HG03045 (cell line): Measurements from ENCODE around the gene CWC15.
"Not testable (repeated sequence)": the region's sequence is repeated elsewhere in the genome, so short reads cannot be mapped to it uniquely, and the experiment has no call there.

Experiments used
- ATAC-seq: cut with Tn5 transposase; IDR thresholded peaks from one replicate; pipeline ENCODE4 v1.9.1; 2021; ENCODE audit warnings: mild to moderate bottlenecking, moderate library complexity; ENCODE audit not compliant: unreplicated experiment

CWC15 gene

DNA sequence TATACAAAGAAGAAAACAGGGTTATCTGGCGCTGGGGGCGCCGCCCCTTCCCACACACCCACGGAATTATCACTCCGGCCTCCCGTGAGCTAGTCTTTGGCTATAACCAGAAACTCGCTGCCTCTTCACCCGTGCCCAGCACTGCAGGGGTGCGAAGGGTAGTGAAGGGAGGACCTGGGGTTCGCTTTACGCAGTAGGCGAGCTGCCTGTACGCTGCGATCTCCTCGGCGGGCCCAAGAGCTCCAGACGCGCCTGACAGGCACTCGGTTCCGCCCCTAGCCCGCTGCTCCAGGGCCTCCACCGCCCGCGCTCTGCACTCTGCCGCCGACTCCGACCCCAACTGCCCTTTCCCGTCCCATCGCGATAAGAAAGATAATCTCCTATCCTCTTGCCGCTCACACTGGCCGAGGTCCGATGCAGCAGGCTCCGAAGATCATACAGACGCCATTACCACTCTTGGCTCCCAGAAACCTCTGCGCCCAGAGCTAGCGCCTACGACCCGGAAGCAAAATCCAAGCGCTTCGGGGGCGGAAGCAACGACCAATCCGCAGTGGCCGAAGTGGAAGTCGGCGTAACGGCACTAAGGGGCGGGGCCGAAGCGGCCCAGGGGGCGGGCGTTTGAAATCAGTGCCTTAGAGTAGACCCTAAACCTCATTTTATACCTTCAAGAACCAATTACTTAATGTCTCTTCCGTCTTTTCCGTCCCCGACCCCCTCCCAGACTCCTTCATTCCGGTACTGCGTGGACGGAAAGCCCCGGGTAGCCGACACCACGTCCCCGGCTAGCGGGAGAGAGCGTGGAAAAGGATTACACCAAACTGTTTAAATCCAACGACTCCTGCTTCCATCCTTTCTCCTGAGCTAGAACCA, at the start of gene CWC15, which contains the start of gene KDM4D:
CWC15 (minus strand) TSS at position 458 of the 870 bp plus-strand sequence. CDS start 1,371 bp downstream, outside the sequence.
KDM4D (plus strand) TSS at position 611 of the 870 bp plus-strand sequence. CDS start 23,664 bp downstream, outside the sequence.
- ATAC-seq = peak; percentile 100

DNA sequence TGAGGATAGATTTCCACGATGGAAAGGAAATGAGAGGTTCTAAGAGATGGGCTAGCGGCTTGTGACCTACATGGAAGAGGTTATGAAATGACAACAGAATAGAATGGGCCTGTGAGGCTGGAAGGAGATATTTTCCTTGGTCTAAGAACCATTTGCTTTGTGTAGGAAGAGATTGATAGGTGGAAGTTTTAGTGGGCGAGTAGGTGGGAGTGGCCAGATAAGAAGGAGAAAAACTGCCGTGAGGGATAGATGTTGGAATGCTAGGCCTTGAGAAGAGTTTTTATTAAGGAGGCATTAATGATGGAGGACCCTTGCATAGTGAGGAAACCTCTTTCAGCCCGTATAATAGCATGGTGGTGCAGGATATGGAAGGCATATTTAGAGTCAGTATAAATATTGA, 48.1 kb upstream of the CWC15 start:
- ATAC-seq = not testable (repeated sequence)

DNA sequence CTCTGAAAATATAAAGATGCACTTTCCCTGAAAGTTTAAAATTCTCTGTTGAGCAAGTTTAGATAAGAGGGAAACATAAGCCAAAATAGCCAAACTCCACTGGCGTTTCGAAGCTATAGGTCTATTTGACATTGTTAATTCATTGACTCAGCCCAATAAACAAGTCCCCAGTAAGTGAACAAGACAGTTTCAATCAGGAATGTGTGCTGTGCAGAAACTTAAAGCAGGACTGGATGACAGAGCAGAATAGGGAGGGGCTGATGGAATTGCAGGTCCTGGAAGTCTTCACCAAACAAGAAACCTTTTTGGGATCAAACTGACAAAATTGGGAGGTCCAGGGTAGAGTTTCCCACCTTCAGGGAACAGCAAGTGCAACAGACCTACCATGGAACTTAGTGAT, 42.8 kb upstream of the CWC15 start:
- ATAC-seq = no peak

DNA sequence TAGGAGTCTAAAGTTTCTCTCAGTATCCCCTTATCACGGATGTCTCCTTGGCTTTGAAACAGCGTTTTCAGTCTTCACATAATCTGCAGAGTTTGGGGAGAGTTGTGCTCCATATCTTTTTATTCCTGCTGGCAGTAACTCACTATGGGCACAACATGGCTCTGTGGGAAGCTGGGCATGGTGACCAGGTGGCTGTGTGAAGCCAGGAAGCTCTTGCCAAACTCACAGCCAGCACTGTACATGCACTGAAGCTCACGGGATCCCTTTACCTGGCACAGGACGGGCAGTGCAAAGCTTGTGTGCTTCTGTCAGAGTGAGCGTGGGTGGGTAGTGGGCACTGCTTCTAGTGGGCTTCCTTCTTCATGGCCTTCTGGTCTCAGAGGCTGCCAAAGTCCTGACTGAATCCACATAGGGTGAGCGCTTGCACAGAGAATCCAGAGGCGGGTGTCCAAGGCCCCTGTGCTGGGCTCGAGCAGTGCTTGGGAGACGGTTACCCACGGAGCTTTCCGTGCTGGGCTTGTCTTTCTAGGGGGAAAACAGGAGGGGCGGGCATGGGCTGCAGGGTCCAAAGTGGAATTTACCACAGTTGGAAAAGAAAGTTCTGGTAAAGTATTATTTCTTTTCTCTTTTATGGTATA, 40.9 kb upstream of the CWC15 start:
- no peak for ATAC-seq

DNA sequence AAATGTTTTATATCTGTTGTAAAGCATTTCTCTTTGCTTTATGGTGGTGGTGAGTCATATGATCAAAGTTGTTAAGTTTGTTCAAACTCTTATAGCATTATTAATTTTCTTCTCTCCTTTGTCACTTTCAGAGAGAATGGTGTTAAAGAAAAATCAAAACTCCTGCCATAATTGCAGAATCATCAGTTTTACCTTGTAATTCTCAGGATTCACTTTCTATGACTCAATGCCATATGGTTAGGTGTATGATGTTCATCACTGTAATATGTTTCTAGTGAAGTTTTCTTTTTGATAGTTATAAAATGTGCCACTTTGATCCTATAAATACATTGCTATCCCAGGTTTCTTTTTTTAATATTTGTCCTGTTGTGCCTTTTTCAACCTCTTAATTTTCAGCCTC, 38.0 kb upstream of the CWC15 start:
- no peak for ATAC-seq

DNA sequence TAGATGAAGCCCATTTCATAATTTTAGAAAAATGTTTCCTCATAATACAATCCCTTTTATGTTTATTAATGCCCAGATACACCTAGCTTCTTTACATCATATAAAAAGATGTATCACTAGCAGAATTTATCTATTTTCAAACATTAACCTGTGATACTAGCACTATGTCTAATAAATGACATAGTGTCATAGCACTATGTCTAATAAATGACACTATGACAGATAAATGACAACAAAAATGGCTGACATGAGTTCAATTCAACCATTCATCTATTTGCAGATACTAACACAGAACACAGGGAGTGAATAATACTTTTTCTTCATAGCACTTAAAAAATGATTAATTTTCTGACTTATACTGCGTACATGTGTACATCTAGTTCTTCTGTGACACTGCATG, 32.3 kb upstream of the CWC15 start:
- no peak for ATAC-seq

DNA sequence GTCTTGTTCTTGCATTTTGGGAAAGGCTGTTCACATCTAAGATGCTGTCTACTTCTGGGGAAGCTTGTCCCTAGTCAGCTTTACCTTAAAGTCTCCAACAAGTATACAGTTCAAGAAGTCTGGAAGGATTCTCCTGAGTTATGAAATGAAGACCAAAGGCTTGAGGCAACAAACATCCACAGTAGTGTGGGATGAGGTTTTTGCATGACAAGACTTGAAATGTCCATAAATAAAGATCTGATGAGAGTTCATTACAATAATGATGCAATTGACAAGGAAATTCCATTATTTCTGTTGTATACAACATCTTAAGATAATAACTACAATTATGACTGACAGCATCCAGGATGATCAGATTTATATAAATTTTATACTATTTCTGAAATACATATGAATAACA, 30.4 kb upstream of the CWC15 start:
- ATAC-seq = no peak

DNA sequence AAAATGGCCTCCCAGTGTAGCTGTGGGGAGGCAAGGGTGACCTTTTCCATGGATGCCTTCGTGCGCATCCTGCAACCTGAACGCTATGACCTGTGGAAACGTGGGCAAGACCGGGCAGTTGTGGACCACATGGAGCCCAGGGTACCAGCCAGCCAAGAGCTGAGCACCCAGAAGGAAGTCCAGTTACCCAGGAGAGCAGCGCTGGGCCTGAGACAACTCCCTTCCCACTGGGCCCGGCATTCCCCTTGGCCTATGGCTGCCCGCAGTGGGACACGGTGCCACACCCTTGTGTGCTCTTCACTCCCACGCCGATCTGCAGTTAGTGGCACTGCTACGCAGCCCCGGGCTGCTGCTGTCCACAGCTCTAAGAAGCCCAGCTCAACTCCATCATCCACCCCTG, 24.9 kb upstream of the CWC15 start:
- ATAC-seq = no peak

DNA sequence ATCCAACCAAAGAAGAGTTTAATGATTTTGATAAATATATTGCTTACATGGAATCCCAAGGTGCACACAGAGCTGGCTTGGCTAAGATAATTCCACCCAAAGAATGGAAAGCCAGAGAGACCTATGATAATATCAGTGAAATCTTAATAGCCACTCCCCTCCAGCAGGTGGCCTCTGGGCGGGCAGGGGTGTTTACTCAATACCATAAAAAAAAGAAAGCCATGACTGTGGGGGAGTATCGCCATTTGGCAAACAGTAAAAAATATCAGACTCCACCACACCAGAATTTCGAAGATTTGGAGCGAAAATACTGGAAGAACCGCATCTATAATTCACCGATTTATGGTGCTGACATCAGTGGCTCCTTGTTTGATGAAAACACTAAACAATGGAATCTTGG, 24.1 kb upstream of the CWC15 start:
- ATAC-seq = no peak

DNA sequence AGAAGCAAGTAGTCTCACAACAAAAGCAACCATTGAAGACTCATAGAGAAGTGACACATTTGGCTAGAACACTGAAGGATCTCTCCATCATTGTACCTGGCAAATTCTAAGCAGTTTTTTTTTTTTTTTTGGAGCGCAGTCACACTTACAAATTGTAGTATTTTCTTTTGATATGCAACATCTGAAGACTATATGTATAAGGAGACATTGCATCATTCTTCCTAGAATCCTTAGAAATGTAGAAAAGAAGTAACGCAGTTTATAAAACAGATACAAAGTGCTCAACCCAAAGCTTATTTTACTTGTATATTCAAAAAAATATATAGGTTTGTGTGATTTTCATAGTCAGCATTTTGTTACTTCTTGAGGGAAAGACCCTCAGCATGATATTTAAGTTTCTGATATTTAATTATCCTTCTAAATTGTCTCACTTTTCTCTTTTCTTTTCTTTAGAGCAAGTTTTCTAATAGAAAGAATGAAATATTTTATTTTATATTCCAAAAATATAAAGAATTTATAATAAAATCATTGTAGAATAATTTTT, 20.1 kb upstream of the CWC15 start:
- ATAC-seq = no peak

DNA sequence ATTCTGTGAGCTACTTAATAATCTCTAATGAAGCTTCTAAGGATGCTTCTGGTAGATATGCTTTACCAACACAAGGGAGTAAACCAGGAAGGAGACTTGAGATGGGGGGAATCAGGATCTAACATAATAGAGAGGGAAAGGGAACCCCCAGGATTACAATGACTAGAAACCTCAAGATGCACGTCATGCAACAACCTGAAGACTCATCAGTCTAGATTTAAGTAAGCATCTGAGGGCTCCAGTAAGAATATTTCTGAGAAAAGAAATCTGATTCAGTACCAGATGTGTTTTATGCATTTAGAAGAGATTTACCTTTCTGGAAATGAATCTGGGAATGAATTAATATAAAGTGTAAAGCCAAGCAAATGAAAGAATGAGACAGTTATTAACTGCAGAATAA, 15.4 kb upstream of the CWC15 start:
- ATAC-seq = no peak

DNA sequence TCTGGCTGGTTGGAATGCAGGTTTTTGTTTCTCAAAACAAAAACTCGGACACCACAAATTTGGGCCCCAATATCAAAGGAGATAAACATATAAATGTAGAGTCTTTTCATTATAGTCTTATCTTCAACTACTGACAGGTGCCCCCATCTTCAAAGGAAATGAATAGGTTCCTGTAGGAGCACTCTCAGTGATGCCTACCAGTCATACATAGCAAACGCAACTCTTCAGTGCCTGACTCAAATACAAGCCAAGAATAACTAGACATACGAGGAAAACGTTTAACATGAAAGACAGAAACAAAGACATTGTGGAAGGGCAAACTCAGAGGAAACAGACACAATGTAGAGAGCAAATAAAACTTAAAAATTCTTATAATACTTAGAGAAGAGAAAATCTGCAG, 14.0 kb upstream of the CWC15 start:
- no peak for ATAC-seq

DNA sequence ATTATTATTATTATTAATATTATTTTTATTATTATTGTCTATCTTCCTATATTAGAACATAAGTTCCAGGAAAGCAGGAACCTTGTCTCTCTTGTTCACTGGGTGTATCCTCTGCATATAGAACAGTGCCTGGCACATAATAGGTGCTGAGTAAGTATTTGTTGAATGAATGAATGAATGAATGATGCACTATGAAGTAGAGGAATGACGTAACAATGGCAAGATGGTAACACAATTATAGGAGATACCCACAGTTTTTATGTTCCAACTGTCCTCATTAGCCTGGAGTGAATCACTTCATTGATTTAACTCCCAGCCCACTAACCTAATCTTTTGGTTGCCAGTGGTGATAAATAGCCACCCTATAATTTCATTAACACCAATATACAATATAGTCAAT, 2.2 kb upstream of the CWC15 start:
- no peak for ATAC-seq

DNA sequence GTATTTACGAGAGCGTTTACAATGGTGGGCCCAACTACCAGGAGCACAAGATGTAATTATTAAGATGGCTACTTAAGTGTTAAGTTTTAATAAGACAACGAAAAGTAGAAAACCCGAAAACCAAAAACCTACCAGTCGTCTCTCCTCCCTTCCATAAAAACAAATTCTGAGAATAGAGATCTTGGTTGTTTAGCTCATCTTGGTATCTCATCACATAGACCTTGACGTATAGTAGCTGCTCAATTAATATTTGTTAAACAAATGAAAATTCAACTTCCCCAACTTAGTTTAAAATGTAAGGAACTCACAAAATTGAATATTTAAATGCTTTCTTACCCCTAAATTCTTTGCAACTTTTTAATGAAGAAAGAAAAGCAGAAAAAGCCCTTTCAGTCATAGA, 822 bp upstream of the CWC15 start:
- ATAC-seq = no peak

DNA sequence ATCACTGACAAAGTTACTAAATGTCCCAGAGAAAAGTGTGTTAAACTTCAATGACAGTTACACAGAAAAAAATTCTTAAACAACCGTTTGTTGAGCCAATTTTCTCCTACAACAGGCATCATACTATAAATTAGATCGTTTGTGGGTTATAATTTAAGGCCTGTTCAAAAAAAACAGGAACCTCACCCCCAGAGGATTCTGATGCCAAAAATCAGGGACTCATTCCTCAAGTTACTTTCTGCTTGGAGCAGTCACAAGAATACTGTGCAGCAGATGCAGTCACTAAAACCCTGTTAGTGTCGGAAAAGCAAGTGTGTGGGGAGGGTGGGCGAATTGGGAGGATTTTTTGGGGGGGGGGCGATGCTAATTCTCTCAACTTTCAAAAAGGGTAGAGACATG, 657 bp downstream of the CWC15 start:
- ATAC-seq = no peak

DNA sequence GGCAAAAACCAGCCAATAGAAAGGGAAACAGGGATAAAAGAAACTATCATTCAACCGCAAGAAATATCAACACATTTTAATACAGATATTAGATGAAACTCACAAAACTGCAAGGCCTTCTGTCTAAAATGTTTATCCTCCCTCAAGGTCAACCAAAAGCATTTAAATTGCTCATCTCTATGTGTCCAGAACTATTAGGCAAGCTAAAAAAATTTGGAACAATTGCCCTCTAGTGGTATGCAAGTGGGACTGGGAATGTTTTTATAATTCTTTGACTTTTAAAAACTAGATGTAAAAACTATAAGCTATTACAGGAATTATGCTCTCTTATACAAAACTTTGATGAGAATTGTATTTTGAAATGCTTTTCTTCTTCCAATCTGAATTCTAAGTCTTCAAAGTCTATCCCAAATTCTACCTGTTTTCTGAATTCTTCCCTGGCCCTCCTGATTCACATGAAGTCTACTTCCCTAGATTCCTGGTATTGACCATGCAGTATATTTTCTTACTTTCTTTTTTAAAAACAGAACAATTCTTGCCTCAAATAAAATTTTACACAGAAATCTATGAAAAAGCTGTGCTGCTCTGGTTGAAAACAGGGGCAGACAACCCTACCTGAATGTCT, 4.9 kb downstream of the CWC15 start:
- ATAC-seq = no peak

DNA sequence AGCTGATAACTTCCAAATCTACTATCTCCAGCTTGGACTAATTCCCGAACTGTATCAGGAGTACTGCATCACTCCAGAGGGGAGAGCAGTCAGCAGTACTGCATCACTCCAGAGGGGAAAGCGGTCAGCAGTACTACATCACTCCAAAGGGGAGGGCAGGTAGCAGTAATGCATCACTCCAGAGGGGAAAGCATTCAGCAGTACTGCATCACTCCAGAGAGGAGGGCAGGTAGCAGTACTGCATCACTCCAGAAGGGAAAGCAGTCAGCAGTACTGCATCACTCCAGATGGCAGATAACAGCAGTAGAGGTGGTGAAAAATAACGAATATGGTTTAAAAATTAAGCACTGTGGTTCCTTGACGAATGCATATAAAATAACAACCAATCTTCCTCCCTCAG, 8.4 kb downstream of the CWC15 start:
- ATAC-seq = no peak

DNA sequence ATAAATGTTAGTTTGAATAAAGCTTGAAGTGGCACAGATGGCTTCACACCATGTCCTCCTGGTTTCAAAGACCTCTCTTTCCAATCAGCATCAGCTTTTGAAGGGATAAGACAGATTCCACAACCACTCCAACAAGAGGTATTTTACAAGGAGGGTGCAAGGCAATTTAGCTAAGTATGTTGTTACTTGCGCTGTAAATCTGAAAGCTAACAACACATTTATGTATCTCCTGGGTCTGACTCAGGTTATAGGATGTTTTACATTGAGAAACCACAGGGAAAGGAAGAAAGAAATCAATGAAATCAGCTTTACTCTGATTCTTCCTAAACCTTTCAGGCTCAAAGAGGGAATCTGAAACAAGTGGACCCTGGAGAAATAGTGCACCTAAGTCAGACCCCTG, 12.1 kb downstream of the CWC15 start:
- no peak for ATAC-seq

DNA sequence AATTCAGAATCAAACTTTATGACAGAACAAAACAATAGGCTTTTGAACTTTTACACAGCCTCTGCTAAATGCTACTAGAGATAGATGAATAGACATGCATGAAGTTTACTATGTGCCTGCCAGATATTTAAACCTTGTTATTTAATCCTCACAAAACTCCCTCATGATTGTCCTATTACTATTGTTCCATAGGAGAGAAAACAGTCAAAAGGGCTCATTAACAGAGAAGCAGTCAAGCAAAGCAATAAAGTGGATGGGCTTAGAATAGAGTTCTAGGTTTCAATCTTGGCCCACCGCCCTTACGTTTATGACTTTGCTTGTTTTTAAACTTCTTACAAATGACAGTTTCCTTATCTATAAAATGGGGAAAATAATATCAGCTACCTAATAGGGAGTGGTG, 12.9 kb downstream of the CWC15 start:
- no peak for ATAC-seq

DNA sequence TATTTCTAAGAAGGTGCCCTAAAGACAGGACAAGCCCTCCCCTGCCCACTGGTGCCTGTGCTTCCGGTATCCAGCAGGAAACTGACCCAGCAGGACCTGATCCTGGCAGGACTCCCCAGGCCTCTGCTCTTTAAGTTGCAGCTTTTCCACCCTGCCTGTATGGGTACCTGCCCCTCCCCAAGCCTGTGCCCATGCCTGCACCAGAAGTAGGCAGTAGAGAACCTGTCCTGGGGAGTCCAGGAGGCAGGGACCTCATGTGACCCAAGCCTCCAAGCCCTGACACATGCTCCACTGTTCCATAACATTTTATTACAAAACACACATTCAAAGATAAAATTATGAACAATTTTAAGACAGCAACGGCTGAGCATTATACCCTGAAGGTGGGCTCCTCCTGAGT, 14.2 kb downstream of the CWC15 start:
- ATAC-seq = no peak

DNA sequence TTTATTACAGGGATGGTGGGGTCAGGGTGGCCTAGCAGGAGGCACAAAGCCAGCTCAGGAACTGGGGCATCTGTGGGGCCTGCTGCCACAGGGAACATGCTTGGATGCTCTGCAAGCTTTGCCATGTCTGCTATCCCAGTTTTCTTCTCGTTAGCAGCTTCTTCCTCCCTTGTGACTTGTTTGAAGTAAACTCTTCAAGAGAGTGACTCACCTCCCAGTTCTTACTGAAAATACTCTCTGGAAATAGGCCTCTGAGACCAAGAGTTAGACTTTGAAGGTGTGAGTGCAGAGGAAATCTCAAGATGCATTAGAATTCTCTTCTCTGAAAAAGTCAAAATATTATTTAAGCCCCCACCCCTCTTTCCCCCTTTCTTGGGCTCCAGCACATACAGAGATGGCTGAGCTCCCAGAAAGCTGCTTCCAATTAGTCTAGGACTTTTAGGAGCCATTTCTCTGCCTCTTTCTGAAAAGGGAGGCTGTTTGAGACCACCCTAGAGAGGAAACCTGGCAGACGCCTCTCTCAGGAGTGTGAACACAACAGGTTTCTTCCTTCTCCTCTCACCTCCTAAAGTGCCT, 15.1 kb downstream of the CWC15 start:
- ATAC-seq = no peak
